AG04450 (cell line): ENCODE results near the gene PSTPIP2. TPM values are rescaled to one million over a fixed set of nuclear protein-coding genes. Genes with fewer than 3 reads are reported as not detected.

Source experiments
- CTCF ChIA-PET: fragments of 300-600, 350-600 bp; formaldehyde crosslinking; extraction: SDS; loops from one replicate; lab custom pipeline; 2022; ENCODE audit warnings: antibody characterized with exemption, inconsistent platforms; lab: Charles Lee
- POLR2A ChIA-PET: fragments of 350-600 bp; formaldehyde crosslinking; extraction: SDS; loops from one replicate; lab custom pipeline; 2021; ENCODE audit warnings: antibody characterized with exemption, inconsistent platforms; lab: Yijun Ruan, JAX
- DNase-seq: peaks from one replicate; pipeline ENCODE4 v3.0.0-alpha.2; 2011; ENCODE audit warnings: low read depth, low spot score
- H3K27ac ChIP-seq: one replicate; pipeline ENCODE4 v1.5.1; 2012; ENCODE audit warnings: low read depth, low read length, control low read depth
- H3K27me3 ChIP-seq: one replicate; pipeline ENCODE4 v1.6.0; 2012; ENCODE audit warnings: low read length; ENCODE audit not compliant: control insufficient read depth, insufficient read depth
- H3K4me3 ChIP-seq: 2 replicates; pipeline ENCODE4 v1.5.1; 2011; ENCODE audit warnings: mild to moderate bottlenecking, low read depth, low read length, control low read depth
- H3K9me3 ChIP-seq: 2 replicates; pipeline ENCODE4 v1.5.1; 2012; ENCODE audit warnings: low read length; ENCODE audit not compliant: control insufficient read depth, insufficient read depth
- polyA plus RNA-seq: library from polyadenylated mRNA; depleted of rRNA; stranded (reverse); fragments of >200 nt; gene quantifications from 2 replicates; pipeline ENCODE4 v1.2.3, GENCODE V29; 2011
- TF ChIP-seq, protein P1 (sequence below): IDR thresholded peaks from 2 replicates; pipeline ENCODE4 v1.5.1; 2011; ENCODE audit warnings: low read depth, low read length, control low read depth, inconsistent platforms

Gene PSTPIP2
- polyA plus RNA-seq, 1 experiment = 12.6 TPM

DNA sequence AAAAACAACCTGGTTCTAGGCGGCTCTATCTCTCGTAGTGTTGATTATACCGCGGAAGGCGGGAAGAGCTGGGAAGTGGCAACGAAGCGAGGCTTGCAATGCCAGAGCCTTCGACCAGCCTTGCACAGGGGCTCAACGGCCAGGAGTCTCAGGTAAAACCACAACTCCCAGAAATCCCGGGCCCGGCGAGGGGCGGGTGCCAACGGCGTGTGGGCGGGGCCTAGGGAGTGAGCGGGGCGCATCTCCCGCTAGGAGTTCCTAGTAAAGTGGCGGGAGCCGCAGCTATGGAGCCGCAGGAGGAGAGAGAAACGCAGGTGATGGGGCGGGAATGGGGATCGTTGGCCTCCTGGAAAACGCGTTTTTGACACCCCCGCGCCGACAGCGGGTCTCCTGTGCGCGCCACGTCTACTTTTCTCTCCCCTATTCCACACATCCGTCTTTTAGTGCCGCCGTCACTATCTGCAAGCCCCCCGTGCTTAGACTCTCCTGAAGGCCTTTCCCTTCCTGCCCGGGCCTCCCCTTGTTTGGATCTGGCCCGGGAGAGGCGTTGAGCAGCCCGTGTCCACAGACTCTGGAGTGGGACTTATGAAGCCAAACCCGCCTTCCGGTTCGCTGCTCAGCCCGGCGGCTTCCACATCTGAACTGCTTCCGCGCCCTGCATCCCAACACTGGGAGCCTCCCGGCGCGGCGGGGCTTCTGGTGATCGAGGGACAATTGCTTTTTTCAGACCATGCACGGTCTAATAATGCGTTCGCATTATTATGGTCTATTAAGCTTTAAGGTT lies 32.3 kb upstream of the PSTPIP2 start, which contains the start of gene HAUS1:
TSS of gene HAUS1 (plus strand) at position 258 of the 784 bp plus-strand sequence. CDS start at position 285, 27 bp downstream.
- no peaks in the 10 kb centered on the region for H3K27me3 ChIP-seq
- peak within 1 kb of the TSS; percentile 93 for H3K4me3 ChIP-seq
- DNase-seq = peak; percentile 11
- TF ChIP-seq, protein P1, sequence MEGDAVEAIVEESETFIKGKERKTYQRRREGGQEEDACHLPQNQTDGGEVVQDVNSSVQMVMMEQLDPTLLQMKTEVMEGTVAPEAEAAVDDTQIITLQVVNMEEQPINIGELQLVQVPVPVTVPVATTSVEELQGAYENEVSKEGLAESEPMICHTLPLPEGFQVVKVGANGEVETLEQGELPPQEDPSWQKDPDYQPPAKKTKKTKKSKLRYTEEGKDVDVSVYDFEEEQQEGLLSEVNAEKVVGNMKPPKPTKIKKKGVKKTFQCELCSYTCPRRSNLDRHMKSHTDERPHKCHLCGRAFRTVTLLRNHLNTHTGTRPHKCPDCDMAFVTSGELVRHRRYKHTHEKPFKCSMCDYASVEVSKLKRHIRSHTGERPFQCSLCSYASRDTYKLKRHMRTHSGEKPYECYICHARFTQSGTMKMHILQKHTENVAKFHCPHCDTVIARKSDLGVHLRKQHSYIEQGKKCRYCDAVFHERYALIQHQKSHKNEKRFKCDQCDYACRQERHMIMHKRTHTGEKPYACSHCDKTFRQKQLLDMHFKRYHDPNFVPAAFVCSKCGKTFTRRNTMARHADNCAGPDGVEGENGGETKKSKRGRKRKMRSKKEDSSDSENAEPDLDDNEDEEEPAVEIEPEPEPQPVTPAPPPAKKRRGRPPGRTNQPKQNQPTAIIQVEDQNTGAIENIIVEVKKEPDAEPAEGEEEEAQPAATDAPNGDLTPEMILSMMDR = no peak
- H3K27ac ChIP-seq = peak within 1 kb of the TSS; percentile 82
- peaks cover 4% of the 10 kb centered on the region; the same call in 1 of the 2 replicates for H3K9me3 ChIP-seq
- ChIA-PET POLR2A (no interaction called here), CTCF (interaction anchor here (0.7 kb wide), 1 partner anchor 327 kb away, joined by 3 read pairs; no protein-coding TSS in a partner anchor)

DNA sequence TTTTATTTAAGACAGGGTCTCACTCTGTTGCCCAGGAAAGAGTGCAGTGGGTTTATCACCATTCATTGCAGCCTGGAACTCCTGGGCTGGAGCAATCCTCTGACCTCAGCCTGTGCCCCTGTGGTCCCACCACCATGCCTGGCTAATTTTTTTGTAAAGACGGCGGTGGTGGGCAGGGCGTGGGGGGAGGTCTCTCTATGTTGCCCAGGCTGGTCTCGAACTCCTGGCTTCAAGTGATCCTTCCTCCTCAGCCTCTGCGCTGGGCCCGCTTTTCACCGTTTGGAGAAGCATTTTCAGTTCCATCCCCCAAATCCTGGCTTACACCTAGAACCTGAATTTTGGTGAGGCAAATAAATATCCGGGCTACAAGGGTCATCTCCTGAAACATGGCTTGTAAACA lies 27.4 kb upstream of the PSTPIP2 start:
- no peak overlapping the region for H3K4me3 ChIP-seq
- ChIA-PET POLR2A (interaction anchor here (0.6 kb wide), 1 partner anchor 42 kb away, joined by 5 read pairs; no protein-coding TSS in a partner anchor), CTCF (no interaction called here)
- no peak for DNase-seq
- no peaks in the 10 kb centered on the region for H3K27me3 ChIP-seq
- TF ChIP-seq, protein P1 = no peak
- no peak overlapping the region for H3K27ac ChIP-seq
- peaks cover 2% of the 10 kb centered on the region; the same call in 1 of the 2 replicates for H3K9me3 ChIP-seq

DNA sequence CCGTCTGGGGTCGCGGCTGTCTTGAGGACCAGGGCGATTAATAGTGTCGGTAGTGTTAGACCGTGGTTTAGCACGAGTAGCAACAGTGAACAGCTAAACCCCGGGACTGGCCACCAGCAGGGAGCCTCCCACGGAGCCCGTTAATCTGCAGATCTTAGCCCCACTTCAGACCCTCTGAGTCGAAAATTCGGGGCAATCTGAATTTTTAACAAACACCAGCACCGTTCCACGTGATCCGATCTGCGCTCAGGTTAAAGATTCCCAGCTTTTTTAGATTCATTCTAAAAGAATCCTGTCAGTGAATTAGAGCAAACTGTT lies 26.5 kb upstream of the PSTPIP2 start:
- Histone ChIP-seq H3K27me3 (no peaks in the 10 kb centered on the region), H3K27ac (peak overlapping the region; percentile 49), H3K4me3 (peak overlapping the region; percentile 95), H3K9me3 (no peaks in the 10 kb centered on the region; the same call in 1 of the 2 replicates)
- CTCF ChIA-PET = interaction anchor here (0.7 kb wide), 1 partner anchor 15 kb away, joined by 3 read pairs; no protein-coding TSS in a partner anchor
- POLR2A ChIA-PET = interaction anchor here (0.6 to 0.7 kb wide), 3 partner anchors 43 to 166 kb away, joined by 3 to 6 read pairs (median 5); no protein-coding TSS in a partner anchor
- DNase-seq = no peak
- TF ChIP-seq, protein P1 = no peak

DNA sequence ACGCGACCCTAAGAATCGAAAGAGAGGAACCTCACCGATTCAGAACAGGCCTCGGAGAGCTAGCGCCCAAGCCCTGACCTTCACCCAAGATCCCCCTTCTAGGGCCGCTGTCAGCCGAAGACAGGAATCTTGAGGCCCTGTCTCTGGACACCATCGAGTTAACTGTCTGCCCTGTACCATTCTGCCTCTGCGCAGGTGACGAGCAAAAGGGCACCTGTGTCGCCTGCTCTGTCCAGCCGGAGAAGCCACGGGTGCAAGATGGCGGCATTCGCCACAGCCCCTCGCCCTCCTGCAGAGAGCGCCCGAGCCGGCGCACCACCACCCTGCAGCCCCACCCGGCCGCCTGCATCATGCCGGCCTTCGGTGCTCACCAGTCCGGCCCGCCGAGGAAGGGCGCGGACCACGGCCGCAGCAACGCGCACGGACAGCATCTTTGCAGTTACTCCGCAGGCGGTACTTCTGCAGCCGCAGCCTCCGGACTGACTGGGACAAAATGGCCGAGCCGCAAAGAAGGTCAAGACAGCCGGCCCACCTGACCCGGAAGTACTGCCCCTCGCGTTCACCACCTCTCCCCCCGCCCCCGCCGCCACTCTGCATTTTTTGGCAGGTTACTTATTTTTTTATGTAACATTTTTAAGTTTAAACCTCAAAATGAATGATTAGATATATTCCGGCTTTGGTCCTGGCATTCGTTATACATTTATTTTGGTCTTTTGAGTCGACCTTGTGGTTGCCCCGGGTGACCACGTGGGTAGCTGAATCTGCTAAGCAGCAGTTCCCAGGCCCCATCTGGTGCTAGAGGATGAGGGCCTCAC lies 25.9 kb upstream of the PSTPIP2 start, which contains the start of gene ATP5F1A:
TSS of gene ATP5F1A (minus strand) at position 496 of the 815 bp plus-strand sequence. CDS start at position 431, 65 bp downstream.
- TF ChIP-seq, protein P1 = no peak; the same call in 1 of the 2 replicates
- DNase-seq = peak; percentile 36
- peak within 1 kb of the TSS; percentile 57 for H3K27ac ChIP-seq
- ChIA-PET POLR2A (interaction anchor here (0.6 to 0.7 kb wide), 3 partner anchors 23 to 165 kb away, joined by 3 to 6 read pairs (median 3); no protein-coding TSS in a partner anchor), CTCF (interaction anchor here (0.7 to 1.9 kb wide), 3 partner anchors 75 to 560 kb away, joined by 3 to 6 read pairs (median 4); a partner anchor contains a TSS)
- no peaks in the 10 kb centered on the region; the same call in 1 of the 2 replicates for H3K9me3 ChIP-seq
- H3K27me3 ChIP-seq = no peaks in the 10 kb centered on the region
- H3K4me3 ChIP-seq = peak within 1 kb of the TSS; percentile 95
